Testis (tissue), 3 donors: ENCODE data around the gene TMC6. TPM values are rescaled to one million over a fixed set of nuclear protein-coding genes. Genes with fewer than 3 reads are reported as not detected.

Experiments
- DNase-seq: peaks from one replicate; pipeline ENCODE4 v3.0.0-alpha.2; 2019
- H3K27ac ChIP-seq, 2 donors: fragments of 200-600 bp; sonication (generic); one replicate each; pipeline ENCODE4 v1.5.1; 2019
- H3K27me3 ChIP-seq: fragments of 200-600 bp; sonication (generic); one replicate; pipeline ENCODE4 v1.5.1; 2019
- H3K36me3 ChIP-seq: fragments of 200-600 bp; sonication (generic); one replicate; pipeline ENCODE4 v1.5.1; 2017; ENCODE audit warnings: low read depth; ENCODE audit errors: missing control alignments
- H3K4me1 ChIP-seq: fragments of 200-600 bp; sonication (generic); one replicate; pipeline ENCODE4 v1.5.1; 2019
- H3K4me3 ChIP-seq, 2 donors: fragments of 200-600 bp; sonication (generic); one replicate each; pipeline ENCODE4 v1.5.1; 2017 to 2019
- H3K9me3 ChIP-seq: fragments of 200-600 bp; sonication (generic); one replicate; pipeline ENCODE4 v1.5.1; 2017
- CTCF ChIP-seq, 3 experiments: fragments of 450-650 bp in 2 of 3; fragments of 200-600 bp in 1 of 3; sonication (generic) in 1 of 3; IDR thresholded peaks; one replicate each; pipeline ENCODE4 v1.5.1; 2016 to 2019; ENCODE audit warnings: antibody characterized with exemption in 3 of 3, mild to moderate bottlenecking in 2 of 3, moderate library complexity in 1 of 3
- POLR2A ChIP-seq: fragments of 450-650 bp; IDR thresholded peaks from one replicate; pipeline ENCODE4 v1.6.1; 2017; ENCODE audit warnings: antibody characterized with exemption, mild to moderate bottlenecking, moderate library complexity
- WGBS, 2 donors: methylation state at CpG; one replicate each; pipeline ENCODE4 v1.1.5; 2018; 5-methylcytosine and 5-hydroxymethylcytosine counted together
- intact Hi-C: fragments of 100-400 bp; cut with DNase I; formaldehyde crosslinking; loops from one replicate; pipeline ENCODE4 v1.15.1; 2023; ENCODE audit warnings: low total_unique reads
- polyA plus RNA-seq: library from polyadenylated mRNA; stranded (reverse); fragments of 350-450 nt; fragmentation: Illumina TruSeq; extraction: RNeasy Lipid Tissue Mini Kit (QIAGEN cat#74804); gene quantifications from one replicate; pipeline ENCODE4 v1.2.3, GENCODE V29; 2014; ENCODE audit warnings: low read depth, low replicate concordance; ENCODE audit not compliant: insufficient read depth
- total RNA-seq, 2 donors: library from RNA; depleted of rRNA; stranded (reverse); fragments of >200 nt; gene quantifications; one replicate each; pipeline ENCODE4 v1.2.3, GENCODE V29; 2016

The TMC6 gene
- total and polyA plus RNA-seq, 3 donors from 2014 or later = 10.8 to 20.3 (median 18.0) TPM

DNA sequence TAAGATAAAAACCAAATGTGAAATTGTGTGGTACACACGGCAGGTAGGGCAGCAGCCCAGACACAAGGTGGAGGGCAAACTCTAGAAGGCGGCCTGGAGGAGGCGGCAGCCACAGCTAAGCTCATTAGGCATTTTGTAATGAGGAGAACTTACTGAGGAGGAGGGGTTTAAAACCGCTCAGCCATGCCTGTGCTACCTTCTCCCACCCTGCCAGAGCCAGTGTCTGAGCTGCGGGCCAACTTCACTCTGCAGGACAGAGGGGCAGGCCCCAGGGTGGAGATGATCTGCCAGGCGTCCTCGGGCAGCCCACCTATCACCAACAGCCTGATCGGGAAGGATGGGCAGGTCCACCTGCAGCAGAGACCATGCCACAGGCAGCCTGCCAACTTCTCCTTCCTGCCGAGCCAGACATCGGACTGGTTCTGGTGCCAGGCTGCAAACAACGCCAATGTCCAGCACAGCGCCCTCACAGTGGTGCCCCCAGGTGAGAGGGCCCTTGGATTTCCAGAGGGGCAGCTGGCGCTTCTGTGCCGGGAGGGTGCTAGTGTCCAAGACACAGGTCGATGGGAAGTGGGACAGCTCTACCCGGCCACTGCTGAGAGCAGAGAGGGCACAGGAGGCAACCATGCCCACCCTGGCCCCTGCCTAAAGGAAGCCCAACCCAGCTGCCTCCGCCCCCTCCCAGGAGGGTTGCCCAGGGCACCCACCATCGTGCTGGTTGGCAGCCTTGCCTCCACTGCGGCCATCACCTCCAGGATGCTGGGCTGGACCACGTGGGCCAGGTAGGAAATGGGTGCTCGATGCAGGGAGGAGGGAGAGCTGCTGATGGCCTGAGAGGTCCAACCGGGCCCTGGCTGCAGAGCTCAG, 35.6 kb upstream of the TMC6 start:
- no peaks in the 10 kb centered on the region for H3K27me3 ChIP-seq
- no peak for DNase-seq
- H3K36me3 ChIP-seq = no peaks in the 10 kb centered on the region
- peaks cover 4% of the 10 kb centered on the region for H3K4me1 ChIP-seq
- no peaks in the 10 kb centered on the region for H3K9me3 ChIP-seq
- no peak overlapping the region for H3K27ac ChIP-seq
- H3K4me3 ChIP-seq = no peak overlapping the region
- intact Hi-C loops = no loop called here
- no peak for TF ChIP-seq POLR2A
- TF ChIP-seq CTCF (IDR thresholded peaks at IDR 0.05) = no peak
- 82 to 85% methylated on average over 11 to 21 of the region's 22 CpGs for WGBS, 2 donors

- TF ChIP-seq CTCF (IDR thresholded peaks at IDR 0.05) (no peak), POLR2A (no peak)
- DNase-seq = no peak
- intact Hi-C loops = no loop called here
- no peaks in the 10 kb centered on the region for H3K36me3 ChIP-seq
- H3K4me1 ChIP-seq = no peaks in the 10 kb centered on the region
- WGBS, 2 donors = 85 to 90% methylated on average over 10 of the region's 10 CpGs
- no peaks in the 10 kb centered on the region for H3K9me3 ChIP-seq
- H3K27me3 ChIP-seq = no peaks in the 10 kb centered on the region
- H3K4me3 ChIP-seq = no peak overlapping the region
- H3K27ac ChIP-seq = no peak overlapping the region
Observed at GRCh38 chr17:78159575-78160158, 31.1 kb upstream of the TMC6 start.

DNA sequence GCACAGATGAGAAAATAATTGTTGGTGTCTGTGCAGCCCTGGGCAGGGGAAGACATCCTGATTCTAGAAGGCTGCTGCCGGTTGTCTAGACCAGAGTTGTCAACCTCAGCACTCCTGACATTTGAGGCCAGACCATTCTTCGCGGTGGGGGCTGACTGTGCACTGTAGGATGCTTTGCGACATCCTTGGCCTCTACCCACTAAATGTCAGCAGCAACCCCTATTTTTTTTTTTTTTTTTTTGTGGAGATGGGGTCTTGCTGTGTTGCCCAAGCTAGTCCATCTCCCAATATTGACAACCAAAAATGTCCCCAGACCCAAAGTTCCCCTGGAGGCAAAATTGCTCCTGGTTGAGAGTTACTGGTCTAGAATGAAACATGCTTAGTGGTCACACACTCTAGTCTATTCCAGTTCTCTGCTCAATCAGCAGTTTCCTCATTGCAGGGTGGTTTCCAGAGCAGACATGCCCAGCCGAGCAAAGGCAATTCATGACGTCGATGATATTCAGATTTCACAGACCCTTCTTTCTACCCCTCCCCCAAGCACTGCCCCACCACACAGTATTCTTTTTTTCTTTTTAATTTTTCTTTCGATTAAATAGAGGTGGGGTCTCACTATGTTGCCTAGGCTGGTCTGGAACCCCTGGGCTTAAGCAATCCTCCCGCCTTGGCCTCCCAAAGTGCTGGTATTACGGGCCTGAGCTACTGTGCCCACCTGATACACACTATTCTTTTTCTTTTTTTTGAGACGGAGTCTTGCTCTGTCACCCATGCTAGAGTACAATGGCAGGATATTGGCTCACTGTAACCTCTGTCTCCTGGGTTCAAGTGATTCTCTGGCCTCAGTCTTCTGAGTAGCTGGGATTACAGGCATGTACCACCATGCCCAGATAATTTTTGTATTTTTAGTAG, 26.6 kb upstream of the TMC6 start:
- Histone ChIP-seq H3K27me3 (no peaks in the 10 kb centered on the region), H3K27ac (no peak overlapping the region), H3K36me3 (no peaks in the 10 kb centered on the region), H3K4me1 (no peaks in the 10 kb centered on the region), H3K4me3 (no peak overlapping the region), H3K9me3 (no peaks in the 10 kb centered on the region)
- DNase-seq = no peak
- intact Hi-C loops = no loop called here
- TF ChIP-seq CTCF (IDR thresholded peaks at IDR 0.05) = no peak
- TF ChIP-seq POLR2A = no peak
- WGBS, 2 donors = 90% methylated on average over 11 of the region's 11 CpGs

- TF ChIP-seq POLR2A = no peak
- no peak for TF ChIP-seq CTCF (IDR thresholded peaks at IDR 0.05)
- Histone ChIP-seq H3K4me1 (no peaks in the 10 kb centered on the region), H3K36me3 (no peaks in the 10 kb centered on the region), H3K27me3 (no peaks in the 10 kb centered on the region), H3K9me3 (no peaks in the 10 kb centered on the region), H3K27ac (no peak overlapping the region), H3K4me3 (no peak overlapping the region)
- intact Hi-C loops = no loop called here
- DNase-seq = no peak
- 74 to 80% methylated on average over 5 to 7 of the region's 7 CpGs for WGBS, 2 donors
Observed at GRCh38 chr17:78151514-78152008, 23.0 kb upstream of the TMC6 start.
